GM08714 (cell line): ENCODE results near the gene SPATA24.
"Not testable (repeated sequence)": the region's sequence is repeated elsewhere in the genome, so short reads cannot be mapped to it uniquely, and the experiment has no call there.

Experiments used
- H3K4me3 ChIP-seq: fragments of 200-500 bp; sonication (Bioruptor generic); 2 replicates; pipeline ENCODE4 v1.5.1; 2014; ENCODE audit warnings: mild to moderate bottlenecking, low read length, inconsistent platforms
- ZNF274 ChIP-seq: IDR thresholded peaks from 2 replicates; pipeline ENCODE4 v1.6.1; 2012; ENCODE audit warnings: mild to moderate bottlenecking, low read depth, low read length

SPATA24 gene

GRCh38 chr5:139403787-139404483 is at the start of gene SPATA24:
Gene SPATA24 (minus strand): TSS chr5:139404089. CDS start chr5:139404060, 29 bp downstream.
- no peak for TF ChIP-seq ZNF274
- peak within 1 kb of the TSS; percentile 76 for H3K4me3 ChIP-seq

- no peak for TF ChIP-seq ZNF274
- no peak overlapping the region for H3K4me3 ChIP-seq
These were observed 48.2 kb upstream of the SPATA24 start for GRCh38 chr5:139451878-139452660.

- no peak overlapping the region for H3K4me3 ChIP-seq
- no peak for TF ChIP-seq ZNF274
These were observed 47.3 kb upstream of the SPATA24 start for GRCh38 chr5:139451176-139451575.

- no peak for TF ChIP-seq ZNF274
- no peak overlapping the region for H3K4me3 ChIP-seq
These were observed 43.3 kb upstream of the SPATA24 start for GRCh38 chr5:139446956-139447779.

GRCh38 chr5:139445325-139446170 is 41.7 kb upstream of the SPATA24 start:
- no peak for TF ChIP-seq ZNF274
- no peak overlapping the region for H3K4me3 ChIP-seq

- H3K4me3 ChIP-seq = no peak overlapping the region
- no peak for TF ChIP-seq ZNF274
These were observed 40.1 kb upstream of the SPATA24 start for GRCh38 chr5:139443831-139444453.

GRCh38 chr5:139440416-139440815 is 36.5 kb upstream of the SPATA24 start:
- H3K4me3 ChIP-seq = not testable (repeated sequence)

GRCh38 chr5:139439013-139439903 is 35.4 kb upstream of the SPATA24 start, which contains the start of gene DNAJC18:
Gene DNAJC18 (minus strand): TSS chr5:139439525. CDS start chr5:139439445, 80 bp downstream.
- H3K4me3 ChIP-seq = peak within 1 kb of the TSS; percentile 91
- TF ChIP-seq ZNF274 = no peak

- TF ChIP-seq ZNF274 = no peak
These were observed 34.8 kb upstream of the SPATA24 start for GRCh38 chr5:139438707-139439012.

GRCh38 chr5:139435676-139436075 is 31.8 kb upstream of the SPATA24 start:
- TF ChIP-seq ZNF274 = no peak
- no peak overlapping the region for H3K4me3 ChIP-seq

More at GRCh38 chr5:139438707-139439012, 34.8 kb upstream of the SPATA24 start:
- peak overlapping the region; percentile 51 for H3K4me3 ChIP-seq

GRCh38 chr5:139431706-139432105 is 27.8 kb upstream of the SPATA24 start:
- no peak for TF ChIP-seq ZNF274
- no peak overlapping the region for H3K4me3 ChIP-seq

- TF ChIP-seq ZNF274 = no peak
- H3K4me3 ChIP-seq = no peak overlapping the region
These were observed 26.1 kb upstream of the SPATA24 start for GRCh38 chr5:139430015-139430414.
